ENCODE measurements around the gene PCGF3. TPM values are rescaled to one million over a fixed set of nuclear protein-coding genes. Genes with fewer than 3 reads are reported as not detected.
A peak's percentile ranks its signal among the peaks of the same experiment; 100 is the strongest.

PCGF3 gene, protein sequence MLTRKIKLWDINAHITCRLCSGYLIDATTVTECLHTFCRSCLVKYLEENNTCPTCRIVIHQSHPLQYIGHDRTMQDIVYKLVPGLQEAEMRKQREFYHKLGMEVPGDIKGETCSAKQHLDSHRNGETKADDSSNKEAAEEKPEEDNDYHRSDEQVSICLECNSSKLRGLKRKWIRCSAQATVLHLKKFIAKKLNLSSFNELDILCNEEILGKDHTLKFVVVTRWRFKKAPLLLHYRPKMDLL
- 10 to 100 TPM; 21.4 to 26.6 TPM for total RNA-seq
- long read RNA-seq, full-length matches to known transcripts = 10 of 17 reads
- long read RNA-seq, partial matches to known transcripts = 5 of 17 reads
- long read RNA-seq, other reads (novel, unspliced or antisense) = 2 of 17 reads

DNA sequence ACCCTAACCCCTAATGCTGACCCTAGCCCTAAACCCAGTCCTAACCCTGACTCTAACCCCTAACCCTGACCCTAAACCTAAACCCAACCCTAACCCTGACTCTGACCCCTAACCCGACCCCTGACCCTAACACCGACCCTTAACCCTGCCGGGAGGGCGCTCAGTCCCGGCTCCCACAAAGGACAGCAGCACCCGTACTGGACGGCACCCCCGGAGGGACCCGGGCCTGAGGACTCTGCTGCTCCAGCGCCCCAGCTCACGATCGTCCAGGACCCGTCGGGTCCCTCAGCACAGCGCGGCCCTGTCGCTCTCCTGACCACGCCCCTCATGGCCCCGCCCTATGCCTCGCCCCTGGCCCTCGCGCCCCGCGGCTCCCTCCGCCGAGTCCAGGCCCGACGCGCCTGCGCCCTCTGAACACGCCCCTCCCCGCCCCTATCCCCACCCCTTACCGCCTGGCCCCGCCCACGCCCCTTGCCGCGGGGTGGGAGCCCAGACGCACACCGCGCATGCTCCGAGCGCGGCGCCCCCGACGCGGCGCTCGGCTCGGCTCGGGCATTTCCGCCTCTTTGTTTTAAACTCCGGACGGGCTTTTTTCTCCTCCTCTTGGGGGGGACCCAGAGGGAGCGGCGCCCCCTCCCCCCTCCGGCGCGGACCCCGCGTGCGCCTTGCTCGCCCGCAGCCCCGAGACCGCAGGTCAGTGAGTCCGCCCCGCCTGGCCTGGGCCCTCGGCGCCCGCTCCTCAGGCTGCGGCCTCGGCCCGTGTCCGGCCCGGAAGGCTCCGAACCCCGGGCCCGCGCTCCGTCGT is at the start of gene PCGF3:
Gene PCGF3 (plus strand): TSS at position 555 of the 805 bp plus-strand sequence. CDS start 27,849 bp downstream, outside the sequence.
- intact Hi-C loops (cut with DNase I) = no loop called here
- ATAC-seq (peak; percentile 98), DNase-seq (peak; percentile 98)

DNA sequence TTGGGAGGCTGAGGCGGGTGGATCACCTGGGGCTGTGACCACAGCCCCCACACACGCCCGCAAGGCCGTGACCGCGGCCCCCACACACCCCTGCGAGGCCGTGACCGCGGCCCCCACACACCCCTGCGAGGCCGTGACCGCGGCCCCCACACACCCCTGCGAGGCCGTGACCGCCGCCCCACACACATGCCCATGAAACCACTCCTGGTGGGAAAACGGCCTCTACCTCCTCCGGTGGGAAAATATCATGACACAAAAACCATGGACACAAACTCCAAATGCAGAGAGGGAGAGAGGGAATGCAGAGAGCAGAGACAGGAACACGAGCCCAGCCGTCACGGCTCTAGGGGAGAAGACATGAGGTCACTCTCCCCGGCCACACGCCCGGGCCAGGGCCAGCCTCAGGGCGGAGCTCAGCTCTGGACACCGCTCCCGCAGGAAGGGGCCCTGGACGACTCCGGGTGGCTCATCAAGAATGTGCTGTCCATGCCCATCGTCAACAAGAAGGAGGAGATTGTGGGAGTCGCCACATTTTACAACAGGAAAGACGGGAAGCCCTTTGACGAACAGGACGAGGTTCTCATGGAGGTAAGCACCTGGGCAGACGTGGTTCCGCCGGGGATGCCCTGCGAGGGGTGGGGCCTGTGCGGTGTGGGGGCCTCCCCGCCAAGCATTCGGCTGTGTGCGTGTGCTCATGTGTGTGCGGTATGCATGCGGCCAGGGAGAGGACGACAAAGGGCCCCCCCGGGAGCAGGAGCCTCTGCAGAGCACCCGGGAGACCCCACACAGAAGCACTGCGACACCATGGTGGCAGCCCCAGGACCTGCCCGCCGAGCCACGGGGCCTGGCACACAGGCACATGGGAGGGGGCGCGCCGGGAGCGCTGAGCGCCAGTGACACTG is 48.9 kb upstream of the PCGF3 start:
- peak in 1 of 2 donors; percentile 13 for ATAC-seq
- intact Hi-C loops (cut with DNase I) = no loop called here
- no peak for DNase-seq

DNA sequence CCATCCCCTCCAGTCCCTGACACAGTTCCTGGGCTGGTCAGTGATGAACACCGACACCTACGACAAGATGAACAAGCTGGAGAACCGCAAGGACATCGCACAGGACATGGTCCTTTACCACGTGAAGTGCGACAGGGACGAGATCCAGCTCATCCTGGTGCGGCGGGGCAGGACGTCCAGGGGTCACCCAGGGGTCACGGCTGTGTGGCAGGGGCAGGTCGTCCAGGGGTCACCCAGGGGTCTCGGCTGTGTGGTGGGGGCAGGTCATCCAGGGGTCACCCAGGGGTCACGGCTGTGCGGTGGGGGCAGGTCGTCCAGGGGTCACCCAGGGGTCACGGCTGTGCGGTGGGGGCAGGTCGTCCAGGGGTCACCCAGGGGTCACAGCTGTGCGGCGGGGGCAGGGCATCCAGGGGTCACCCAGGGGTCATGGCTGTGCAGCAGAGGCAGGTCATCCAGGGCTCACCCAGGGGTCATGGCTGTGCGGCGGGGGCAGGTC is 48.2 kb upstream of the PCGF3 start:
- ATAC-seq (no peak), DNase-seq (no peak)
- intact Hi-C loops (cut with DNase I) = no loop called here

DNA sequence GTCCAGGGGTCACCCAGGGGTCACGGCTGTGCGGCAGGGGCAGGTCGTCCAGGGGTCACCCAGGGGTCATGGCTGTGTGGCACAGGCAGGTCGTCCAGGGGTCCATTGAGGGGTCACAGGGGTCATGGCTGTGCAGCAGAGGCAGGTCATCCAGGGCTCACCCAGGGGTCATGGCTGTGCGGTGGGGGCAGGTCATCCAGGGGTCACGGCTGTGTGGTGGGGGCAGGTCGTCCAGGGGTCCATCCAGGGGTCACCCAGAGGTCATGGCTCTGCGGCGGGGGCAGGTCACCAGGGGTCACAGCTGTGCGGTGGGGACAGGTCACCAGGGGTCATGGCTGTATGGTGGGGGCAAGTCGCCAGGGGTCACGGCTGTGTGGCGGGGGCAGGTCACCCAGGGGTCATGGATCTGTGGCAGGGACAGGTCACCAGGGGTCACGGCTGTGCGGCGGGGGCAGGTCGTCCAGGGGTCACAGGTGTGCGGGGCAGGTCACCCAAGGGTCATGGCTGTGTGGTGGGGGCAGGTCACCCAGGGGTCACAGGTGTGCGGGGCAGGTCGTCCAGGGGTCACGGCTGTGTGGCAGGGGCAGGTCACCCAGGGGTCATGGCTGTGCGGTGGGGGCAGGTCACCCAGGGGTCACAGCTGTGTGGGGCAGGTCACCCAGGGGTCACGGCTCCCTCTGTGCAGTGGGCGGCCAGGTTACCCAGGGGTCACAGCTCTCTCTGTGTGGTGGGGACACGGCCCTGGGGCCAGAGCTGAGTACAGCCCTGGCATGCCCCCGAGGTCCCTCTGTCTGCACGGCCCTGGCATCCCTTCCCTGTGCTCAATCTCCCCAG is 47.6 kb upstream of the PCGF3 start:
- DNase-seq = no peak

DNA sequence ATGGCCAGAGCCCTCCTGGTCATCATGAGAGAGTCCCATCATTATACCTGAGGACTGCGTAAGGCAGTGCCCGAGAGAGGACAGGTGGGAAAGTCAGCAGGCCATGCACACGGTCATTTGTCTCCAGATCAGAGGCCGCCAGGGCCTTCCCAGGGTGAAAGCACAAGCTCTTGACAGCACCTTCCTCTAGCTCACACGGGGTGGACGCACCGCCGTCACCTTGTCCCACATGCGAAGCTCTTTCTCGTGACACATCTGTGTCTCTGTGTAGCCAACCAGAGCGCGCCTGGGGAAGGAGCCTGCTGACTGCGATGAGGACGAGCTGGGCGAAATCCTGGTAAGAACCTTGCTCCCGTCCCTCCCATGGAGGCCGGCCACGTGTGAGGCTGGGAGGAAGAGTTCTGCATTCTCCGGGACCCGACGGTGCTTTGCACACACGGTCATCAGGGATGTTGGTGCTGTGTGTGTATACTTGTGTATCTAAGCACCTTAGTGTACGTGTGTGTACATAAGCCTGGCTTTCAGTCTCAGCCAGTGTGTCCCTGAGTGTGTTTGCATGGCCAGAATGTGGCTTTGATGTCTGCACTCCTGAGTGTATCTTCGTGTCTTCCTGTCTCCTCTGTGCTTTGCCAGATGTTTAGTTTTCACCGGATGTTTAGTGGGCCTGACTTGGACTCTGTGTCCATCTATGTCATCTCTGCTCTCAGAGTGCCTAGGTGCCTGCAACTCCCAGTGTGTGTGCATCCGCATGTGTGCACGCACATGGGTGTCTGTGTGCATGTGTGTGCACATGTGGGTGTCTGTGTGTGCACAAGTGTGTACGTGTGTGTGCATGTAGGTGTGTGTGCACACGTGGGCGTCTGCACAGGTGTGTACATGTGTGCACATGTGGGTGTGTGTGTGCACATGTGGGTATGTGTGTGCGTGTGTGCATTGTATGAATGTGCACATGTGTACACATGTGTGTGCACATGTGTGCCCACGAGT is 46.7 kb upstream of the PCGF3 start:
- DNase-seq (no peak), ATAC-seq (no peak)
- intact Hi-C loops (cut with DNase I) = no loop called here

More for the DNA sequence above, 47.6 kb upstream of the PCGF3 start:
- ATAC-seq = no peak
- intact Hi-C loops (cut with DNase I) = no loop called here

DNA sequence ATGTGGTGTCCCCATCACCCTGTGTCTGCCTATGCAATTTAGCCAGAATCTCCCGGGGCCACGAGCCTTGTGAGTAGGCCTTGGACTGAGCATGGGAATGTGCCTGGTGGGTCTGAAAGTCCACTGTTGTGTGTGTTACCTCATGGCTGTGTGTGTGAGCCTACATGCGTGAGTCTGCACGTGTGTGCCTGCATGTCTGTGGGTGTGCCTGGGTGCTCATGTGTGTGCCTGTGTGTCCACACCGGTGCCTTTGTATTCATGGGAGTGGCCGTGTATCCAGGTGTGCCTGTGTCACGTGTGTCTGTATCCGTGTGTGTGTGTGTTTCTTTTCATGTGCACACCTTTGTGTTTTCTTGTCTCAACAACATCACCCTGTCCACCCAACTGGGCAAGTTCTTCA is 45.8 kb upstream of the PCGF3 start:
- DNase-seq = no peak
- no peak for ATAC-seq
- intact Hi-C loops (cut with DNase I) = no loop called here

DNA sequence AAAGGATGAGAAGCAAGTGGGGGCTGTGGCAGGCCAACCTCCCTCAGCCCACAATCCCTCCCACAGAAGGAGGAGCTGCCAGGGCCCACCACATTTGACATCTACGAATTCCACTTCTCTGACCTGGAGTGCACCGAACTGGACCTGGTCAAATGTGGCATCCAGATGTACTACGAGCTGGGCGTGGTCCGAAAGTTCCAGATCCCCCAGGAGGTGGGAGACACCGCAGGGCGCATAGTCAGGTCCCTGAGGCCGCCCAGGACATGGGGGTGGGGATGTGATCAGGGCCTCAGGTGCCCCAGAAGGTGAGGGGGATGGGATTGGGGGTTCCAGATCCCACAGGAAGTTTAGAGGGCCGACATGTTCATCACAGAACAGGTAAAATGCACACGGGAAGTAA is 45.2 kb upstream of the PCGF3 start:
- DNase-seq = no peak
- intact Hi-C loops (cut with DNase I) = no loop called here

DNA sequence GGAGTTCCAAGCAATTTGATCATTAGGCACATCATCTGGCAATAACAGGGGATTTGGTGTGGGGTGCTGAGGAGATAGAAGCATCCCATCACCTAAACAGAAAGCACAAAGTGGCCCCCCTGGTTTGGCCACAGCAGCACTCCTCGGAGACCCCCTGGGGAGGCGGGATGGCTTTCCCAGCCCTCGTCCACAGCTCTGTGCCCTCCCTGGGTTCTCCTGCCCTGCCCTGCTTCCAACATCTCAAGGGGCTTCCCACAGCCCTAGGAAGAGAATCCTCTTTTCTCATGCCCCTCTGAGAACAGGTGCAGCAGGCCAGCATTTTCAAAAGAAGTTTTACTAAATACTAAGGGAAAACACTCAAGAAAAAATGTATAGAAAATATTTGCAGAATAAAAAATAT is 44.4 kb upstream of the PCGF3 start:
- no peak for ATAC-seq

More for the DNA sequence above, 45.2 kb upstream of the PCGF3 start:
- ATAC-seq = no peak

DNA sequence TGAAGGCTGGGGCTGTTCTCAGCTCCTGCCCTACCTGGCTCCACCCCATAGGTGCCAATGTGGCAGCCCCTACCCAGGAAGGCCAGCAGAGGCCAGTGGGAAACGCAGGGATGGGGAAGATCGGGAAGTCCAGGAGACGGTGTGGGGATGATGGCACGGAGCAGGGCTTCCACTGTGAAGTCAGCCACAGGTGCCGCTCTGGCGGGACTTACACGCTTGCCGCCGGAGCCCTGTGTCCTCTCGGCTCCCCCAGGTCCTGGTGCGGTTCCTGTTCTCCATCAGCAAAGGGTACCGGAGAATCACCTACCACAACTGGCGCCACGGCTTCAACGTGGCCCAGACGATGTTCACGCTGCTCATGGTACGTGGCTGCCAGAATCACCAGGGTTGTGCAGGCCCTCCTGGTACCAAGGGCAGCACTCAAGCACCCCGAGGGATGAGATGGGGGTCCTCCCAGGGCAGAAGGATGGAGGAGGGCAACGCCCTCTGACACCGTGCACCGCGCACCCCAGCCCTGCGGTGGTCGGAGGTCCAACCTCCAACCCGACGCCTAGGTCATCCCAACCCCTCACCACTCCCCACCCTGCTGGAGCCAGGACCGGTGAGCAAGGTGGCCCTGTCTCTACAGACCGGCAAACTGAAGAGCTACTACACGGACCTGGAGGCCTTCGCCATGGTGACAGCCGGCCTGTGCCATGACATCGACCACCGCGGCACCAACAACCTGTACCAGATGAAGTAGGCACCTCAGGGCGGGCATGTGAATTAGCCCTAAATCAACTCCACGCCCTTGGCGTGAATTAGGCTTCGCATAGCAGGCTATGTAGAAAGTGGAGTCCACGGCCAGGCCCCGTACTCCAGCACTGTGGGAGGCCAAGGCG is 43.5 kb upstream of the PCGF3 start:
- DNase-seq (no peak), ATAC-seq (no peak)
- intact Hi-C loops (cut with DNase I) = no loop called here

More for the DNA sequence above, 44.4 kb upstream of the PCGF3 start:
- intact Hi-C loops (cut with DNase I) = no loop called here
- DNase-seq = no peak

DNA sequence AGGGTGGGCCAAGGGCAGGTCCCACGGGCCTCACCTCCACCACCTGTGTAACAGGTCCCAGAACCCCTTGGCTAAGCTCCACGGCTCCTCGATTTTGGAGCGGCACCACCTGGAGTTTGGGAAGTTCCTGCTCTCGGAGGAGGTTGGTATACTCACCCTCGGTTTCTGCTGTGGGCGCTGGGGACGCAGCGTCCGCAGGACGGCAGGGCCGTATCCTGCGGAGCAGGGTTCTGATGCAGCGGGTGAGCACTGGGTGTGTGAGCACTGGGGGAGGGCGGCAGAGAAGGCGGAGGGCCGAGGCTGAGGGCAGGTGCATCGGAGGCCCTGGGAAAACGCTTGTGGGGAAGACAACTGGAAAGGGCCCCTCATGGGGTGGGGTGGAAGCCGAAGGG is 42.6 kb upstream of the PCGF3 start:
- intact Hi-C loops (cut with DNase I) = no loop called here
- DNase-seq (no peak), ATAC-seq (peak in 1 of 2 donors; percentile 2)

DNA sequence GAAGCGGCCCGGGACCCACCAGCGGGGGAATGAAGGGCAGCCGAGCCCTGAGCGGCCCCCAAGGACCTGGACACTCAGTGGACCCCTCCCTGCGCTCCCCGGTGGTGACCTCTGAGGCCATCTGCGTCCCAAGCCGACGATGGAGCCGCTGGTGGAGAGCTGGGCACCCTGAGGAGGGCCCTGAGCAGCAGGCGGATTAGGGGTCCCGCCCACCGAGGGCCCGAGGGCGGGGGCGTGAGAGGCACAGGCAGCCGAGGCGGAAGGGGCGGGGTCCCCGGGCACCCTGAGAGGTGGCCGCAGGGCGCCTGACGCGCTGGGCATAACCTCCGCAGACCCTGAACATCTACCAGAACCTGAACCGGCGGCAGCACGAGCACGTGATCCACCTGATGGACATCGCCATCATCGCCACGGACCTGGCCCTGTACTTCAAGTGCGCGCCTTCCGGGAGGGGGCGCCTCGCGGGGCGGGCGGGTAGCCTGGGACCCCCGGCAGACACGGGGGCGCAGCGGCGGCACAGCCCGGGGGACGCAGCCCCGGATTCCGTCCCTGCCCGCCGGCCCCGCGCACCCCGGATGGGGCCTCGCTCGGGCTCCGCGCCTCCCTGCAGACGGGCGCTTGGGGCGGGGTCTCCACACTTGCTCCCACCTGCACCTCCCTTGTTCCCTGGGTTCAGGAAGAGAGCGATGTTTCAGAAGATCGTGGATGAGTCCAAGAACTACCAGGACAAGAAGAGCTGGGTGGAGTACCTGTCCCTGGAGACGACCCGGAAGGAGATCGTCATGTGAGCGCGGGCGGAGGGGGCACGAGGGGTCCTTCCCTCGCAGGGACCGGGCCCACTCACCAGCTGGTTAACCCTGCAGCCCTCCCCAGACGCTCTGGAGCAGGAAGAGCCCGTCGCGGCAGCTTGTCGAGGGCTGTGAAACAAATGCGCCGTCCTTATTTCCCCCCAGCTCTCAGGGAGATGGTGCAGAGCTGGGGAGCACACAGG is 41.9 kb upstream of the PCGF3 start:
- peak; percentile 80 for DNase-seq
- peak; percentile 77 to 85 for ATAC-seq
- intact Hi-C loops (cut with DNase I) = no loop called here

DNA sequence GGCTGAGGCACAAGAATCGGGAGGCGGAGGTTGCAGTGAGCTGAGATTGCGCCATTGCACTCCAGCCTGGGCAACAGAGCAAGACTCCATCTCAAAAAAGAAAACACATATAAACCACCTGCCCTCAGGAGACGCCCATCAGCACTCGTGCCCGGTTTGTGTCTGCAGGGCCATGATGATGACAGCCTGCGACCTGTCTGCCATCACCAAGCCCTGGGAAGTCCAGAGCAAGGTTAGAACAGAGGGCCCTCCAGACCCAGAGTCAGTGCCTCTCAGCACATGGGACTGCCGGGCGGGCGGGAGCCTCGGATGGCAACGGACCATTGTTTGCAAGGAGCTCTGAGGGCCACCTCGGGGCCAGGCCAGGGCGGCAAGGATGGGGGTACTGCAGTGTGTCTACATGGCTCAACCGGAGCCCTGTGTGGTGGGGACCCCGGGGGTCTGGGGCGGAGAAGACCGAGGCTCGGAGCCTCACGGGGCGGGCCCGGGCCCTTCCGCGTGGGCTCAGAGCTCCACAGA is 40.9 kb upstream of the PCGF3 start:
- intact Hi-C loops (cut with DNase I) = no loop called here
- DNase-seq = no peak
- ATAC-seq = no peak

DNA sequence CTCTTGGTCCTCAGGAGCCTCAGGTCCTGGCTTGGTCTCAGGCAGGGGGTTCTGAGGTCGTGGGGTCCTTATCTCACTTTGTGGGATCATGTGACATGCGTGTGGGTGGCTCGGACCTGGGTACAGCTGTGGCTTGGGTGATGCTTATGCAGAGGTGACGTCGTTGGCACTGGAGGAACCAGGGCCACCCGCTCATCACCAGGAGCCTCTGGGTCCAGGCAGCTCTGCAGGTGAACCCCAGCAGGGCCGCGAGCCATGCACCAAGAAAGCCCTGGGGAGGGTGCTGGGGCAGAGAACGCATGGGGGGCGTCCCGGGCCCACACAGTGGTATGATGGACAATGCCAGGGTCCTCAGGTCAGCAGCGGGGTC is 40.3 kb upstream of the PCGF3 start:
- ATAC-seq (no peak), DNase-seq (no peak)
- intact Hi-C loops (cut with DNase I) = no loop called here

DNA sequence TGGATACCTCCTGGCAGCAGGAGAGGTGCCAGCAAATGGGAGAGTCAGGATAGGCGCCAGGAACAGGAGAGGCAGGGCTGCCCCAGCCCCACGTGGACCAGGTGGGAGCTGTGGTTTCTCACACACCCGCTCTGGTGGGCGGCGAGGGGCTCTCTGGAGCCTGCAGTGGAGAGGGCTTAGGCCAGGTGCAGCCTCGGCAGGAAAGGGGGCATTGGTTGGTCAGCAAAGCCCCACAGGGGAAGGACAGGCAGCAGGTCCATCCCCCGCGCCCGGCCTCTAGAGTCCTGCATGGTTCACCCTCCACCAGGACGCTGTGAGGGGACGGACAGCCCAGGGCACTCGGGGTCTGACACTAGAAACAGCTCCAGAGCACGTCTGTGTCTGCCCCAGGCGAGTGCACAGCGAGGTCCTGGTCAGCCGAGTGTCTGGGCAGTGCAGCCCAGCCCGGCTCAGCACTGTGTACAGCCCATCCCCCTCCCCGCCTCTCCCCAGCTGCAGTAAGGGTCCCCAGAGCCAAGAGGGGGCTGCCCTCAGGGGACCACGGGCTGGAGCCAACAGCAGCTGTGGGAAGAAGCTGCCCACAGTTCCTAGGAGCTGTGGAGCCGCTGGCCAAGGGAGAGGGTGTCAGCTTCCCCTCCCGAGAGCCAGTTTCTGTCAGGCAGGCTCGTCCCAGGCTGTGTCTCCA is 39.7 kb upstream of the PCGF3 start:
- ATAC-seq (no peak), DNase-seq (peak; percentile 22)
- intact Hi-C loops (cut with DNase I) = no loop called here

All from left cardiac atrium (tissue), 4 donors.